ENCODE measurements around the gene FUT9.
"Not testable (repeated sequence)": the region's sequence is repeated elsewhere in the genome, so short reads cannot be mapped to it uniquely, and the experiment has no call there.

Gene FUT9

DNA sequence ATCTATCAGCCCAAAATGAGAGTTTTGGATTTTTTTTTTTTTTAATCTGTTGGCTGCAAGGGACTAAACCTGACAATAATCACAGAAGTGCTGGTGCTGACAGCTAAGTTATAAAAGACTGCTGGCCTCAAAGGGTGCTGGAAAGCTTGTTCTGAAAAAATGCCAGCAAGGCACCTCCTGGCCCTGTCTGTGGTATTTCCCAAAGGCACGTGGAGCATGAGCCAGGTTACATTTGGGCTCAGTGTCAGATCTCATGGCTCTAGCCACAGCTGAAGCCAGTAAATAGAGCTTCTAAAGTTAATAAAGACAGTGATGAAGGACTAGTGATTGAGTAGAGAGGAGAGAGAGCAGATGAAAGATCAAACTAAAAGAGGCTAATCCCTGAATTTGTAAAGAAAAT lies 178.9 kb downstream of the FUT9 start:
- DNase-seq, result no peak

DNA sequence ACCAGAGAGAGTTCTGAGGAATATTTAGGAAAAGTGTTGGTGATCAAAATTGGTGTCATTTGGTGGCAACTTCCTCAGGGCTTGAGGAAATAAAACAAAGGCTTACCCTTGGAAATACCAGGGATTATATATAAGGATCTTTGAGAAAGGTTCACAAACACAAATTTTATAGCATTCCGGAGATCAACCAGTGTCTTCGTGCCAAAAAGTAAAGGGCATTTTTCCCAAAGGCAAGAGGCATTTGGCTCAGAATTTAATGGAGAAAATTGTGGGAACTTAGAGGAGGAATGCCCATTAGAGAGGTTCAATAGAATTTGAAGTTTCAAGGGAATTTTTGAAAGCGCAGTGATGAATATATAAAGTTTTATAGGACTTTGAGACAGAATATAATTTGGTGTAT lies 179.5 kb downstream of the FUT9 start:
- no peak for DNase-seq

DNA sequence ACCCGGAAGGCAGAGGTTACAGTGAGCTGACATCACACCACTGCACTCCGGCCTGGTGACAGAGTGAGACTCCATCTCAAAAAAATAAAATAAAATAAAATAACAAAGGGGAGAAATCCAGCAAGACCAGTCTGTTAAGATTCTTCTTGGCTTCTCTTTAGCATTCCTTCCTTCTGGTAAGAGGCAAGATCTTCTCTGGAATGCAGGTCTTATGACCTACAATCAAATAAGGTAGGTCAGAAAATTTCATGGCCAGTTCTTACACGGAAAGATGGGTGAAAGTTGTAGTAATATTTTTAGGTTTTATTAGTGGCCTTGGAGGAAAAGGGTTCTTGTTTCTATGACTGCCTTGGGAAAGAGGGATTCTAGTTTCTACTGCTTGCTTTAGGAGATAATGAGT lies 180.9 kb downstream of the FUT9 start:
- no peak for DNase-seq

DNA sequence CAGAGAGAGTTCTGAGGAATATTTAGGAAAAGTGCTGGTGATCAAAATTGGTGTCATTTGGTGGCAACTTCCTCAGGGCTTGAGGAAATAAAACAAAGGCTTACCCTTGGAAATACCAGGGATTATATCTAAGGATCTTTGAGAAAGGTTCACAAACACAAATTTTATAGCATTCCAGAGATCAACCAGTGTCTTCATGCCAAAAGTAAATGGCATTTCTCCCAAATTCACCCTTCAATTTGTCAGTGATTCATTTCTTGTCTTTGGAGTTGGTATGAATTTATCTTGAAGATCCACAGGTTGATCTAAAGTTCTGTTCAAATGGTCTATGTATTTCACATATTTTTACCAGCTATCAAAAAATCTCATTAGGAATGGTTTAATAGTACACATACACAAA lies 181.5 kb downstream of the FUT9 start:
- no peak for DNase-seq

DNA sequence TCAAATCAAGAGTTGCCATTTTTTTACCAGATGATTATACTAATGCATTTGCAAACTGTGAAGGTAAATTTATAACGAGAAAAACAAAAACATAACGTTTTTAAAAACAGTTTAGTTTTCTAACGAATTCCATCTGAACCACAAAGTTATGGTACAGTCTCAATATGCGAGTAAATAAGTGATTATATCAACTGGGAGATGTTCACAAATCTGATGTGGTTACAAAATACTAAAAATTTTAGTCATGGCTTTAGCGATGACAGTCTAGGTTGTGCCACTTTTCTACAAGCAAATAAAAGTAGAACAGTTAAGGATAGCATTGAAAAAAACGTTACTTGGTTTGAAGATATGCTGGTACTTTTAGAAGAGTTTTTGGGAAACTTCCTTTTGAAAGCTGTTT lies 186.8 kb downstream of the FUT9 start:
- DNase-seq, result no peak

DNA sequence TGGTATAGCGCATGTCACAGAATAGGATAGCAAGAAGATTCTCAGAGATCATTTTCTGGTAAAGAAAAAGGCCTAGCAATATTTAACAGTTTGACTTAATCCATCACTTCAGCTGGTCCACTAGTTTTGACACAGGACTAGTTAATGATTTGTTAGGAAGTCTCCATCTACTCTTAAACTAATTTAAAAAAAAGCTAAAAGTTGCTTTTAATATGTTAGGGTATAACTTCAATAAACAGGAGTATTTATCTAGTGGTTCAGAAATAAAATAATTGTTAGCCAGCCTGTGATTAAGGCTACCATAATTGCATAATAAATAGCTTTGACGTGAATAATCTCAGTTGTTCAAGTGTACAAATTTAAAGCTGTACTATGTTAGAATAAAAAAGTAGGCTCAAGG lies 195.6 kb downstream of the FUT9 start:
- DNase-seq, result no peak

DNA sequence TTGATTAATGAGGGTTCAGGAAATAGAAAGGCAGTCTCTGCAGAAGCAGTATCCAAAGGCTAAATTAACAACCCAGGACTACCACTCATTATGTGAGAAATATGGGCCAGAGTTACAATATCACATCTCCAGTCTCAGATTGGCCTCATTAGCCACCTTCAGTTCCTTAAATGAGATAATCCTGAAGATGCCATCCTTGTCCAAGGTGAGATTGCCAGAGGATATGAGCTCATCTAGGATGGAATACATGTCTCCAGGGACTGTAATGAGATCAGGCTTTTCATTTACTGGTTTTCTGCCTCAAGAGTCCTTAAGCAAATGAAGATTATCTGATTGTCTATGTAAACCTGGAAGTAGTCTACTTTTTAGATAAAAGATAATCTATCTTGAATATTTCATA lies 196.3 kb downstream of the FUT9 start:
- no peak for DNase-seq

DNA sequence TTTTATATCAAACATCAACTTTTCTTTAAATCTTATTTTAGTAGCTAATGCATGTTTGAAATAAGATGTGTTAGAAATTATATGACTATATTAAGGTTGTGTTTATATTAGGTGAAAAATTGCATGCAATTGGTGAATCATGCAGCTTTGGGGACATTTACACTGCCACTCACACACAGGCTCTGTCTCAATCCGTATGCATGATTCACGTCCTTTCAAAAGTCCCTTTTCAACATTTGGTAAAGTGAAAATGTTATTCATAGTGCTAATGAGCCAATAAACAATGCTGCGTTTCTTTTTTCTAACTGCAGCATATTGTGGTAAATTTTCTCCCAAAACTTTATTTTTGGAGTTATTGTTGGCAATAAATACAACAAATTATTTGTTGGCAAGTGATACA lies 198.0 kb downstream of the FUT9 start:
- DNase-seq, result no peak

DNA sequence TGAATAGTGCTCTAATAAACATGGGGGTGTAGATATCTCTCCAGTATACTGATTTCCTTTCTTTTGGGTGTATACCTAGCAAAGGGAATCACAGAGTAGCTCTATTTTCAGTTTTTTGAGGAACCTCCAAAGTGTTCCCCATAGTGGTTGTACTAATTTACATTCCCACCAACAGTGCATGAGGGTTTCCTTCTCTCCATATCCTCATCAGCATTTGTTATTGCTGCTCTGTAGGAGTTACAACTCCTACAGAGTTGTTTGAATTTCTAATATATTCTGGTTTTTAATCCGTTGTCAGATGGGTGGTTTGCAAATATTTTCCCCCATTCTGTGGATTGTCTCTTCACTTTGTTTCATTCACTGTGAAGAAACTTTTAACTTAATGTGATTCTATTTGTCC lies 207.9 kb downstream of the FUT9 start:
- DNase-seq, result no peak

DNA sequence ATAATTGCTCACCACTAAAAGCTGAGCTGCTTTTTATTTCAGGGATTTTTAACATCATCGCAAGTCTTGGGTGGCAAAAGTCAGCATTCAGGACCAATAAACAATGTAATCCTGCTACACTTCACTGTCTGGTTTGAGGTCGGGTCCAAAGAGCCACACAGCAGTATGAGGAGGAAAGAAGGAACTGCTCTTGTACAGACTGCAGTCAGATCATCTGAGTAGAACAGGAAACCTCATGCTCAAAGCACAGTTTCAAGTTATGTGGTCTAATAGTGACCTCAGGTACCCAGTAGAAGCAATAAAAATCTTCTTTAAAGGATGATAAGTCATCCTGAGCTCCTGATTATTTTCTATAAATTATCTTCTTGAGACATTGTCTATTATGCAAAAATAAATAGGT lies 211.4 kb downstream of the FUT9 start:
- no peak for DNase-seq

DNA sequence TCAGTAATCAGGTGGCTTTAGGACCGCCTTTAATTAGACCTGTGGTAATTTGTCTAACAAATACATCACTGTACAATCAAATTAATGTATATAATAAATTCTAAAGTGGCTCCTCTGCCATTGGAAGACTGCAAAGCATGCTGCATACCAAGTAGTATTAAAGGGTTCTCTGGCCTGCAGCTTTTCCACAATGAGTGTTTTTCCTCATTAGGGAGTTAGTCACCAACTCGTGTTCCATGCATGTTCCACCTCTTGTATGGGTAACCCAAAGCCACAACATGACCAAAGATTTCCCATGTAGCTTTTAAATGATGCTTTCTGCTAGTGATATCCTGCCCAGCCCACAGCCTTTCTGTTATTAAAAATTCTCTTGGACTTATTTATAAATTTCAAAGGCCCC lies 218.7 kb downstream of the FUT9 start:
- no peak for DNase-seq

DNA sequence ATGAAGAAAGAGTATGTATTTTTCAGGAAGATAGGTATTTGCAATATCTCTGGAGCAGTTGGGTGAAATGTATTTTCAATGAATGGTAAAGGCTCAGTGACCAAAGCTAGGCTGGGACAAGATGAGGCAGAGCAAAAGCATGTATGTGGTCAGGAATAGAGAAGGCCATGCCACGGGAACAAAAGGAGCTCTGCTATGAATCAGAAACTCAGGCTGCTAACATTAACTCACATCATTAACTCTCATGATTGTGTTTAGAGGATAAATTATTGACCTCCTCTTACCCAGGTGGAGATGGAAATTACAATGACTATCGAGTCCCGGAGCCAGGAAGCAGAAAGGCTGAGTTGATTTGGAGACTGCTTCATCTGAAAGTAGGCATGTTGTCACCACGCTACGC lies 220.2 kb downstream of the FUT9 start:
- no peak for DNase-seq

DNA sequence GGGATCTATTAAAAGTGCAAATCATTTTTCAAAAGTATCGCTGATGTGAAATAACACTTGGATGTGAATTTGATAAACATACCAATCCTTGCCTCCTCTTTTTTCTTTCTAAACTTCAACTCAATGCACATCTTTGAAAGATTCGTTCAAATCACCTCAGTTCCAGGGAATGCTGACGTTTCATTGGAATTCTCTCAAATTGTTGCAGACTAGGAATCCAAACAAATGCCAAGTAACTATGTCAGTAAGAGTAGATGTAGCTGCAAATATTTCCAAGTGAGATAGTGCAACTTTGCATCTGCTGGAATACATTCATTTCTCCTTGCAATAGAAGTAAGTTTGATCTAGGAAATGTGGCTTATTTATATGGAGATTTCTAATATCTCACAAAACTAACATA lies 220.7 kb downstream of the FUT9 start:
- DNase-seq, result no peak

DNA sequence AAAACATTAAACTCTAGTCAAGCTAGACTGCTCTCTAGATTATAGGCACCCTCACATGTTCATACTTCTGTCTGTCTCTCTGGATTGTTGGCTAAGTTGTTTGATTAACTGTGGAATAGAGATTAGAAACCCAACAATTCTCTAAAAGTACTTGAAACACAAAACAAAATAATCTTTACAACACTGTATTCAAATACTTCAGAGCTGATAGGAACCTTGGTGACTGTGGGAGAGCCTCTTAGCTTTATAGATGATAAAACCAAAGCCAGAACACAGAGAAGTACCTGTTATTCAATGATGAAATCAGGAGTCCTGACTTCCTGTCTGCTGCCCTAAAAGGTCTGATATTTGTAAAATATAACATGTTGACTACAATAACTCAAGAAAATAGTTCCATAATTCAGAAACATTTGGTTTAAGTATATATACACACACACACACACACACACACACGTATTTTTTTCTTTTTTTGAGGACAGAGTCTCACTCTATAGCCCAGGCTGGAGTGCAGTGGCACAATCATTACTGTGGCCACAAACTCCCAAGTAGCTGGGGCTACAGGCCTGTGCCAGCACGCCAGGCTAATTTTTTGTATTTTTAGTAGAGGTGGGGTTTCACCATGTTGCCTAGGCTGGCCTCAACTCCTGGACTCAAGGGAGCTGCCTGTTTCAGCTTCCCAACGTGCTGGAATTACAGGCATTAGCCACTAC lies 222.0 kb downstream of the FUT9 start:
- DNase-seq, result no peak

DNA sequence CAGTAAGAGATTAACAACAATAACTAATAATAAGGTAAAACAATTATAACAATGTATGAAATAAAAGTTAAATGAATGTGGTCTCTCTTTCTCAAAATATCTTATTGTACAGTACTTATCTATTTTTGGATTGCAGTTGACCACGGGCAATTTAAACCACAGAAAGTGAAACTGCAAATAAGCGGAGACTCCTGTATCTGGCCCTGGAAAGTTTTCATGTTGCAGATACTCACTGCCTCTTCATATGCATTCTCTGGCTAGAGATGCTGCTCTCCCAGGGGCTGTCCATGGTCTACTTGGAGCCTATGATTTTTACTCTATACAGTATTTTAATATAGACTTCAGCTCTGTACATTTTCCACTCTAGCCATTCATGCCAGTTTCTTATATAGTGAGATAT lies 230.8 kb downstream of the FUT9 start:
- DNase-seq, result no peak

DNA sequence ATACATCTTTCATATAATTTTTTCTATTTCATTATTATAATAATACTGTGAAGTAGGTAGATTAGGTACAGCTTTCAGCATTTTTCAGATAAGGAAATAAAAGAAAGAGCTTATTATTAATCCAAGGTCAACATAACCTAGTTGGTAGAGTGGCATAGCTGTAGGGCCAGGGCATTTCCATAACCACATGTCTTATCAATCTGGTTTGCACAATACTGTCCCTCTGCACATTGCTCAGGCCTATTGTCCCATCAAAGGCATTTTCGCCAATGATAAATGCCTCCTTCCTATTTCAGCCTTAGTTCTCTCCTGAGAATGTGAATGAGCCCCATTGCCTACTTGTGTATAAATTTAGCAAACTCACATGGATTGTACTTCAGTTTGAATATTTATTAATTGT lies 234.0 kb downstream of the FUT9 start:
- no peak for DNase-seq

DNA sequence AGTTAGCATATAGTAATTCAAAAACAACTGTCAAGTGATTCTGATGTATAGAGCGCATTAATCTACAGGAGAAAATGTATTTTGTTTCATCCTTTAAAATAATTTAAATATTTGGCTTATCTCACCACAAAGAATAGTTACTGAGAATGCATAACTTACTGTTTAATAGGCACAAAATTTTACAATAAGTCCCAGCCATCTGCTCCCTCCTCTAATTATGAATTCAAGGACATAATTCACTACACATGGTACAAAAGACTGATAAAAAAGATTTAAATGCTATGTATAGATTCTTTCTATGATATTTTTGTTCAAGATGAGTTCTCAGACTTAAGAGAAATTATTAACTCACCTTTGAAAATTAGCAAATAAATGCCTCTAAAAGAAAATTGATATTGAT lies 242.0 kb downstream of the FUT9 start:
- no peak for DNase-seq

DNA sequence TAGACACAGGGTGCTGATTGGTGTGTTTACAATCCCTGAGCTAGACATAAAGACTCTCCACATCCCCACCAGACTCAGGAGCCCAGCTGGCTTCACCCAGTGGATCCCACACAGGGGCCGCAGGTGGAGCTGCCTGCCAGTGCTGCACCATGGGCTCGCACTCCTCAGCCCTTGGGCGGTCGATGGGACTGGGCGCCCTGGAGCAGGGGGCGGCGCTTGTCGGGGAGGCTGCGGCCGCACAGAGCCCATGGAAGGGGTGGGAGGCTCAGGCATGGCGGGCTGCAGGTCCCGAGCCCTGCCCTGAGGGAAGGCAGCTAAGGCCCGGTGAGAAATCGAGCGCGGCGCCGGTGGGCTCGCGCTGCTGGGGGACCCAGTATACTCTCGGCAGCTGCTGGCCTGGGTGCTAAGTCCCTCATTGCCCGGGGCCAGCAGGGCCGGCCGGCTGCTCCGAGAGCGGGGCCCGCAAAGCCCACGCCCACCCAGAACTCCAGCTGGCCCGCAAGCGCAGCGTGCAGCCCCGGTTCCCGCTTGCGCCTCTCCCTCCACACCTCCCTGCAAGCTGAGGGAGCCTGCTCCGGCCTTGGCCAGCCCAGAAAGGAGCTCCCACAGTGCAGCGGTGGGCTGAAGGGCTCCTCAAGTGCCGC lies 245.1 kb downstream of the FUT9 start:
- not testable (repeated sequence) for DNase-seq

Data from DMS79 treated with DMSO at 0.1 percent for 48 hours (cell line).